ENCODE measurements around the gene GCC2. TPM values are rescaled to one million over a fixed set of nuclear protein-coding genes. Genes with fewer than 3 reads are reported as not detected.
A peak's percentile ranks its signal among the peaks of the same experiment; 100 is the strongest.

Gene GCC2
- total and polyA plus RNA-seq, 2 of the 13 experiments (the other 11 are each of a cell fraction or from before 2014, with no cell fraction given): 17.6 to 22.5 TPM

GRCh38 chr2:108534584-108535356 is 85.8 kb downstream of the GCC2 start (continued):
- TF ChIP-seq ZNF792 (CRISPR knock-in tag; IDR thresholded peaks at IDR 0.05) (peak; percentile 12; the same call in 1 of the 2 replicates), ASH2L (IDR thresholded peaks at IDR 0.05; ENCODE audit: insufficient read length, low read depth, low read length) (peak; percentile 62), ETS1 (CRISPR knock-in tag; IDR thresholded peaks at IDR 0.05) (0 out of 2 replicates have a peak, but pooled peaks have one; percentile 11), ZBTB25 (CRISPR knock-in tag; IDR thresholded peaks at IDR 0.05) (peak; percentile 10; the same call in 1 of the 2 replicates), ZNF446 (CRISPR knock-in tag; IDR thresholded peaks at IDR 0.05) (no peak), ZNF225 (CRISPR knock-in tag; IDR thresholded peaks at IDR 0.05) (0 out of 2 replicates have a peak, but pooled peaks have one; percentile 11), E2F1 (CRISPR knock-in tag; IDR thresholded peaks at IDR 0.05) (peak; percentile 4; the same call in 1 of the 2 replicates), ESRRA (CRISPR knock-in tag; IDR thresholded peaks at IDR 0.05; ENCODE audit: low read depth) (no peak), ZNF563 (CRISPR knock-in tag; IDR thresholded peaks at IDR 0.05) (no peak), ISX (CRISPR knock-in tag; conservative IDR thresholded peaks at IDR 0.05) (0 out of 2 replicates have a peak, but pooled peaks have one; percentile 9), MAFK (conservative IDR thresholded peaks at IDR 0.05 in 1 of 2, IDR thresholded peaks at IDR 0.05 in 1 of 2; ENCODE audit: low read length in 2 of 2) (peak; percentile 83 to 86), ZBTB3 (CRISPR knock-in tag; IDR thresholded peaks at IDR 0.05; ENCODE audit: borderline replicate concordance, low read depth) (no peak), ZEB1 (IDR thresholded peaks at IDR 0.05; ENCODE audit: insufficient replicate concordance, low read depth) (peak; percentile 44), KMT2A (CRISPR knock-in tag; IDR thresholded peaks at IDR 0.05) (peak; percentile 20; the same call in 1 of the 2 replicates), KDM5A (IDR thresholded peaks at IDR 0.05; ENCODE audit: borderline replicate concordance, low read length) (peak; percentile 56; the same call in 1 of the 2 replicates), KAT7 (CRISPR knock-in tag; IDR thresholded peaks at IDR 0.05; ENCODE audit: borderline replicate concordance) (peak; percentile 33; the same call in 1 of the 2 replicates), SATB2 (CRISPR knock-in tag; IDR thresholded peaks at IDR 0.05) (0 out of 2 replicates have a peak, but pooled peaks have one; percentile 37), ZBTB10 (CRISPR knock-in tag; IDR thresholded peaks at IDR 0.05; ENCODE audit: borderline replicate concordance) (0 out of 2 replicates have a peak, but pooled peaks have one; percentile 12), POGK (CRISPR knock-in tag; conservative IDR thresholded peaks at IDR 0.05) (peak; percentile 57; the same call in 1 of the 2 replicates)
